K562 (cell line): ENCODE data around the gene QKI. TPM values are rescaled to one million over a fixed set of nuclear protein-coding genes. Genes with fewer than 3 reads are reported as not detected.

ENCODE experiments used
- SMARCA4 ChIP-seq: fragments of 450-650 bp; IDR thresholded peaks from 2 replicates; pipeline ENCODE4 v1.6.1; 2016
- WHSC1 ChIP-seq: IDR thresholded peaks from one replicate; pipeline ENCODE4 v1.6.1; 2012; ENCODE audit warnings: low read length, control low read depth, inconsistent platforms
- ZNF318 ChIP-seq, 2 experiments: fragments of 450-650 bp; IDR thresholded peaks; 2 replicates each; pipeline ENCODE4 v1.6.1; 2016; ENCODE audit warnings: mild to moderate bottlenecking in 2 of 2, borderline replicate concordance in 1 of 2, low read depth in 1 of 2, moderate library complexity in 1 of 2
- polyA plus RNA-seq, 8 experiments: library from polyadenylated mRNA; depleted of rRNA in 4 of 8; stranded (reverse) in 5 of 8; unstranded in 3 of 8; fragments of >200 nt; fragmentation: Nextera tagmentation in 2 of 8; fragmentation: Illumina TruSeq in 1 of 8; extraction: Ambion mirVana in 2 of 8; extraction: Trizol in 1 of 8; gene quantifications; 2 replicates each; pipeline versions ENCODE4 v1.2.1 to v1.2.3, GENCODE V29; 2011 to 2014; ENCODE audit warnings: inconsistent platforms in 1 of 8, missing spikeins in 1 of 8
- total RNA-seq, 7 experiments: library from RNA; depleted of rRNA in 6 of 7; stranded (reverse); fragments of >200 nt in 6 of 7; fragmentation: Illumina TruSeq in 2 of 7; extraction: Trizol in 2 of 7; gene quantifications; 2 replicates each; pipeline versions ENCODE4 v1.2.1 to v1.2.3, GENCODE V29; 2011 to 2021; ENCODE audit warnings: low replicate concordance in 1 of 7
- TF ChIP-seq, protein P1 (sequence below): sonication (generic); IDR thresholded peaks from 2 replicates; pipeline ENCODE4 v1.6.1; 2016

QKI gene
- total and polyA plus RNA-seq, 9 of the 15 experiments (the other 6 are each of a cell fraction or from before 2014, with no cell fraction given): 20.4 to 215 (median 123) TPM

DNA sequence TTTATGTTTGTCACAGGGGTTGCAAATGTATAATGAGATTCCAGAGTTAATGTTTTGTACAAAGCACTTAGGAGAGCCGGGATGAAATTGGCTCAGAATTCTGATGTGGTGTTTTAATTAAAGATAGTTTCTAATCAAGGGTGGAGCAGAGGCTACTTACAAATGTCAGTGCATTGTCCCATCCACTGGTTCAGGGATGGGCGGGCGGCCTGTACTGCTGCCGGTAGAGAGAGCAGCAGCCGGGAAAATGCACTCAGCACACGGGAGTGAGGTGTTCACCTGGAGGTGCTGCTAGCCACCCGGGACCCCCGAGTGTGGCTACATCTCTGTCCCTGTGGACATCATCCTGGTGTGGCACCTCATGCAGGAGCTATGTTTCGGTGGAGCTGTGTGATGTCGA is 193.3 kb downstream of the QKI start (continued):
- TF ChIP-seq ZNF318 (IDR thresholded peaks at IDR 0.05; ENCODE audit: borderline replicate concordance in 1 of 2, low read depth in 1 of 2): no peak
- no peak for TF ChIP-seq SMARCA4
- TF ChIP-seq, protein P1, sequence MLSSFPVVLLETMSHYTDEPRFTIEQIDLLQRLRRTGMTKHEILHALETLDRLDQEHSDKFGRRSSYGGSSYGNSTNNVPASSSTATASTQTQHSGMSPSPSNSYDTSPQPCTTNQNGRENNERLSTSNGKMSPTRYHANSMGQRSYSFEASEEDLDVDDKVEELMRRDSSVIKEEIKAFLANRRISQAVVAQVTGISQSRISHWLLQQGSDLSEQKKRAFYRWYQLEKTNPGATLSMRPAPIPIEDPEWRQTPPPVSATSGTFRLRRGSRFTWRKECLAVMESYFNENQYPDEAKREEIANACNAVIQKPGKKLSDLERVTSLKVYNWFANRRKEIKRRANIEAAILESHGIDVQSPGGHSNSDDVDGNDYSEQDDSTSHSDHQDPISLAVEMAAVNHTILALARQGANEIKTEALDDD: no peak
- TF ChIP-seq WHSC1: no peak
